ENCODE results near the gene AGPAT3. TPM values are rescaled to one million over a fixed set of nuclear protein-coding genes. Genes with fewer than 3 reads are reported as not detected.
A peak's percentile ranks its signal among the peaks of the same experiment; 100 is the strongest.

The AGPAT3 gene
- polyA plus RNA-seq, 2 of the 4 experiments (the other 2 are of a cell fraction), result 18.2 to 20.3 TPM

- Histone ChIP-seq H3K27ac (no peak overlapping the region), H3K4me3 (no peak overlapping the region), H3K4me2 (no peak overlapping the region), H3K9me3 (no peaks in the 10 kb centered on the region), H3K4me1 (peaks cover 16% of the 10 kb centered on the region)
- ChIA-PET POLR2A (no interaction called here), CTCF (no interaction called here)
- ATAC-seq, result no peak
- FAIRE-seq, result no peak
- no peak for TF ChIP-seq HMGXB4 (CRISPR knock-in tag; IDR thresholded peaks at IDR 0.05; ENCODE audit: borderline replicate concordance)
- DNase-seq (ENCODE audit: low read depth in 1 of 2, low spot score in 1 of 2), result no peak
- WGBS (ENCODE audit: missing lambda C conversion rate), result 92% methylated on average over 5 of the region's 5 CpGs
Measured at GRCh38 chr21:44003307-44003966, 138.4 kb downstream of the AGPAT3 start.

GRCh38 chr21:44005071-44005470 is 140.0 kb downstream of the AGPAT3 start:
- no peaks in the 10 kb centered on the region for H3K9me3 ChIP-seq
- ChIA-PET CTCF (no interaction called here), POLR2A (no interaction called here)
- DNase-seq (ENCODE audit: low read depth in 1 of 2, low spot score in 1 of 2) (no peak), ATAC-seq (no peak), FAIRE-seq (no peak)
- peak overlapping the region; percentile 87 to 88; a peak in 2 of 6 replicates for H3K27ac ChIP-seq
- TF ChIP-seq ZNF302 (CRISPR knock-in tag; IDR thresholded peaks at IDR 0.05) (no peak), MAZ (IDR thresholded peaks at IDR 0.05; ENCODE audit: borderline replicate concordance, low read depth, low read length) (no peak), PHF8 (IDR thresholded peaks at IDR 0.05; ENCODE audit: borderline replicate concordance, low read depth) (no peak), MAFK (IDR thresholded peaks at IDR 0.05; ENCODE audit: partially characterized antibody) (no peak), RNF2 (IDR thresholded peaks at IDR 0.05; ENCODE audit: borderline replicate concordance, low read depth) (no peak), EP300 (IDR thresholded peaks at IDR 0.05) (no peak), FOSL2 (IDR thresholded peaks at IDR 0.05) (no peak), FOSL2 (CRISPR knock-in tag; IDR thresholded peaks at IDR 0.05) (no peak), NPAS2 (CRISPR knock-in tag; IDR thresholded peaks at IDR 0.05; ENCODE audit: borderline replicate concordance) (no peak), KDM5A (IDR thresholded peaks at IDR 0.05) (no peak), SMC3 (IDR thresholded peaks at IDR 0.05) (no peak), KDM1A (IDR thresholded peaks at IDR 0.05; ENCODE audit: low read depth) (no peak), CHD4 (IDR thresholded peaks at IDR 0.05; ENCODE audit: borderline replicate concordance) (no peak), SREBF2 (IDR thresholded peaks at IDR 0.05) (no peak), RFX5 (IDR thresholded peaks at IDR 0.05) (no peak), CBX8 (IDR thresholded peaks at IDR 0.05) (no peak), CBX2 (IDR thresholded peaks at IDR 0.05; ENCODE audit: borderline replicate concordance, low read depth) (no peak)
- H3K4me3 ChIP-seq, result no peak overlapping the region
- H3K4me2 ChIP-seq, result no peak overlapping the region
- peaks cover 16% of the 10 kb centered on the region for H3K4me1 ChIP-seq
- 98% methylated on average over 13 of the region's 13 CpGs for WGBS (ENCODE audit: missing lambda C conversion rate)

- H3K4me3 ChIP-seq, result no peak overlapping the region
- DNase-seq (ENCODE audit: low read depth in 1 of 2, low spot score in 1 of 2) (no peak), FAIRE-seq (no peak), ATAC-seq (no peak)
- peaks cover 16% of the 10 kb centered on the region for H3K4me1 ChIP-seq
- POLR2A ChIA-PET, result no interaction called here
- WGBS (ENCODE audit: missing lambda C conversion rate), result 95% methylated on average over 9 of the region's 9 CpGs
- H3K4me2 ChIP-seq, result peak overlapping the region; percentile 67
- peak overlapping the region; percentile 87 to 88 for H3K27ac ChIP-seq
- CTCF ChIA-PET, result interaction anchor here (0.9 kb wide), 1 partner anchor 30 kb away, joined by 3 read pairs; no protein-coding TSS in a partner anchor
- TF ChIP-seq KDM5A (IDR thresholded peaks at IDR 0.05), result no peak
- TF ChIP-seq CBX8 (IDR thresholded peaks at IDR 0.05), result no peak
- no peak for TF ChIP-seq HEYL (CRISPR knock-in tag; IDR thresholded peaks at IDR 0.05)
- no peak for TF ChIP-seq FOSL2 (IDR thresholded peaks at IDR 0.05)
- no peak for TF ChIP-seq FOSL2 (CRISPR knock-in tag; IDR thresholded peaks at IDR 0.05)
- TF ChIP-seq GATA3 (IDR thresholded peaks at IDR 0.05; ENCODE audit: borderline replicate concordance), result no peak
- no peak for TF ChIP-seq ZSCAN20 (CRISPR knock-in tag; IDR thresholded peaks at IDR 0.05)
- no peak for TF ChIP-seq CHD2 (IDR thresholded peaks at IDR 0.05; ENCODE audit: low read length, partially characterized antibody)
- TF ChIP-seq BHLHE40 (IDR thresholded peaks at IDR 0.05; ENCODE audit: low read depth, low read length), result no peak
- TF ChIP-seq NR3C1 (IDR thresholded peaks at IDR 0.05), result no peak
- no peak for TF ChIP-seq ZNF302 (CRISPR knock-in tag; IDR thresholded peaks at IDR 0.05)
- TF ChIP-seq FOSB (CRISPR knock-in tag; IDR thresholded peaks at IDR 0.05), result no peak
- no peak for TF ChIP-seq POLR2A (IDR thresholded peaks at IDR 0.05; ENCODE audit: low read length)
- H3K9me3 ChIP-seq, result no peaks in the 10 kb centered on the region
Measured at GRCh38 chr21:44005593-44005992, 140.6 kb downstream of the AGPAT3 start.
